GM13976 (cell line): Measurements from ENCODE around the gene ADGRF1.
"Not testable (repeated sequence)": the region's sequence is repeated elsewhere in the genome, so short reads cannot be mapped to it uniquely, and the experiment has no call there.

Experiments
- DNase-seq: peaks from one replicate; pipeline ENCODE4 v3.0.0; 2012; ENCODE audit warnings: low spot score
- CTCF ChIP-seq: IDR thresholded peaks from 2 replicates; pipeline ENCODE4 v1.5.1; 2012; ENCODE audit warnings: borderline replicate concordance, mild to moderate bottlenecking; ENCODE audit not compliant: insufficient read depth; ENCODE audit errors: extremely low read depth, missing control alignments, control extremely low read depth
- in situ Hi-C: fragments of 300-500 bp; cut with MboI; formaldehyde crosslinking; loops from one replicate; pipeline ENCODE4 v1.12.0; 2022; ENCODE audit warnings: low sequenced_read_pairs, mixed read lengths, inconsistent platforms; ENCODE audit not compliant: unreplicated experiment

The ADGRF1 gene

GRCh38 chr6:47042275-47042791, at the start of gene ADGRF1:
Gene ADGRF1, minus strand, starts transcription at chr6:47042332. Its CDS starts 13,271 bp downstream, at chr6:47029061.
- no peak for TF ChIP-seq CTCF
- no peak for DNase-seq
- in situ Hi-C loops: loop anchor here (25.0 kb wide), 1 partner anchor 180 kb away; no protein-coding TSS in a partner anchor

- TF ChIP-seq CTCF: no peak
- in situ Hi-C loops: no loop called here
These were observed 48.7 kb upstream of the ADGRF1 start for GRCh38 chr6:47090881-47091280.

GRCh38 chr6:47089473-47089872, 47.3 kb upstream of the ADGRF1 start:
- in situ Hi-C loops: not testable (repeated sequence)

More at GRCh38 chr6:47090881-47091280, 48.7 kb upstream of the ADGRF1 start:
- DNase-seq: no peak

GRCh38 chr6:47086051-47086770, 44.1 kb upstream of the ADGRF1 start:
- DNase-seq: no peak
- no peak for TF ChIP-seq CTCF
- in situ Hi-C loops: no loop called here

More at GRCh38 chr6:47089473-47089872, 47.3 kb upstream of the ADGRF1 start:
- not testable (repeated sequence) for DNase-seq

GRCh38 chr6:47084610-47085009, 42.5 kb upstream of the ADGRF1 start:
- no peak for DNase-seq
- in situ Hi-C loops: no loop called here
- TF ChIP-seq CTCF: no peak

- DNase-seq: no peak
- TF ChIP-seq CTCF: no peak
- in situ Hi-C loops: no loop called here
These were observed 41.5 kb upstream of the ADGRF1 start for GRCh38 chr6:47083586-47084047.

- no peak for TF ChIP-seq CTCF
- in situ Hi-C loops: no loop called here
- no peak for DNase-seq
These were observed 38.0 kb upstream of the ADGRF1 start for GRCh38 chr6:47080083-47080596.
